Activated CD8-positive, alpha-beta T cell treated with anti-CD3 and anti-CD28 coated beads, Interleukin-2, amount 10 ng/mL, durations not matched to agents 7 days and 5 days (primary cell): Measurements from ENCODE around the gene GALNT2. TPM values are rescaled to one million over a fixed set of nuclear protein-coding genes. Genes with fewer than 3 reads are reported as not detected.

Source experiments
- ATAC-seq: fragments of 150-1000 bp; cut with Tn5 transposase; one replicate; pipeline ENCODE4 v1.10.0; 2021; ENCODE audit warnings: moderate library complexity
- CTCF ChIA-PET: fragments of 350-600 bp; sonication (Branson Sonifier 250); formaldehyde crosslinking; loops from one replicate; lab custom pipeline; 2021; ENCODE audit warnings: antibody characterized with exemption; lab: Charles Lee
- POLR2A ChIA-PET: fragments of 350-600 bp; sonication (Branson Sonifier 250); formaldehyde crosslinking; loops from one replicate; lab custom pipeline; 2021; ENCODE audit warnings: antibody characterized with exemption; lab: Charles Lee
- DNase-seq: peaks from one replicate; pipeline ENCODE4 v3.0.0-alpha.2; 2020
- H3K27ac Mint-ChIP-seq: one replicate; pipeline ENCODE4 v1.8.0; 2021; ENCODE audit warnings: mild to moderate bottlenecking, mixed read lengths
- H3K27me3 Mint-ChIP-seq: one replicate; pipeline ENCODE4 v1.8.0; 2021; ENCODE audit warnings: low read depth, mixed read lengths
- H3K36me3 Mint-ChIP-seq: one replicate; pipeline ENCODE4 v1.8.0; 2021; ENCODE audit warnings: low read depth, mixed read lengths
- H3K4me1 Mint-ChIP-seq: one replicate; pipeline ENCODE4 v1.8.0; 2021; ENCODE audit warnings: low read depth, mixed read lengths
- H3K4me3 Mint-ChIP-seq: one replicate; pipeline ENCODE4 v1.8.0; 2021; ENCODE audit warnings: mild to moderate bottlenecking, mixed read lengths
- H3K9me3 Mint-ChIP-seq: one replicate; pipeline ENCODE4 v1.8.0; 2022; ENCODE audit warnings: mixed read lengths; ENCODE audit not compliant: insufficient read depth
- total RNA-seq, 2 experiments: library from RNA; stranded (reverse); gene quantifications; one replicate each; pipeline ENCODE4 v1.2.3, GENCODE V29; 2021

The GALNT2 gene
- total RNA-seq, 2 experiments from 2014 or later, result 20.7 to 21.2 TPM

GRCh38 chr1:230155021-230155420 lies 88.0 kb downstream of the GALNT2 start:
- ATAC-seq (no peak), DNase-seq (no peak)
- POLR2A ChIA-PET, result no interaction called here
- H3K27ac Mint-ChIP-seq, result no peak overlapping the region
- no peaks in the 10 kb centered on the region for H3K9me3 Mint-ChIP-seq
- peaks cover 28% of the 10 kb centered on the region for H3K4me1 Mint-ChIP-seq
- H3K36me3 Mint-ChIP-seq, result no peaks in the 10 kb centered on the region
- H3K27me3 Mint-ChIP-seq, result no peaks in the 10 kb centered on the region
- CTCF ChIA-PET, result no interaction called here
- H3K4me3 Mint-ChIP-seq, result no peak overlapping the region

- Mint-ChIP-seq H3K36me3 (no peaks in the 10 kb centered on the region), H3K4me1 (peaks cover 22% of the 10 kb centered on the region), H3K4me3 (no peak overlapping the region), H3K9me3 (no peaks in the 10 kb centered on the region), H3K27ac (no peak overlapping the region), H3K27me3 (no peaks in the 10 kb centered on the region)
- ATAC-seq (no peak), DNase-seq (no peak)
- ChIA-PET POLR2A (no interaction called here), CTCF (interaction anchor here (0.7 to 1.6 kb wide), 2 partner anchors 213 to 495 kb away, joined by 3 to 4 read pairs; no protein-coding TSS in a partner anchor)
Observed at GRCh38 chr1:230156068-230156467, 89.0 kb downstream of the GALNT2 start.

GRCh38 chr1:230156536-230156935 lies 89.5 kb downstream of the GALNT2 start:
- H3K9me3 Mint-ChIP-seq, result no peaks in the 10 kb centered on the region
- H3K4me3 Mint-ChIP-seq, result no peak overlapping the region
- no peaks in the 10 kb centered on the region for H3K36me3 Mint-ChIP-seq
- DNase-seq (no peak), ATAC-seq (no peak)
- no peaks in the 10 kb centered on the region for H3K27me3 Mint-ChIP-seq
- H3K27ac Mint-ChIP-seq, result no peak overlapping the region
- ChIA-PET POLR2A (no interaction called here), CTCF (interaction anchor here (1.3 to 1.6 kb wide), 2 partner anchors 10 to 495 kb away, joined by 4 read pairs; no protein-coding TSS in a partner anchor)
- H3K4me1 Mint-ChIP-seq, result peaks cover 22% of the 10 kb centered on the region

- H3K9me3 Mint-ChIP-seq, result no peaks in the 10 kb centered on the region
- peaks cover 22% of the 10 kb centered on the region for H3K4me1 Mint-ChIP-seq
- H3K27ac Mint-ChIP-seq, result no peak overlapping the region
- ATAC-seq (no peak), DNase-seq (no peak)
- H3K36me3 Mint-ChIP-seq, result no peaks in the 10 kb centered on the region
- POLR2A ChIA-PET, result no interaction called here
- no peaks in the 10 kb centered on the region for H3K27me3 Mint-ChIP-seq
- H3K4me3 Mint-ChIP-seq, result no peak overlapping the region
- CTCF ChIA-PET, result interaction anchor here (0.9 to 1.6 kb wide), 4 partner anchors 9 to 497 kb away, joined by 3 to 4 read pairs (median 4); no protein-coding TSS in a partner anchor
Observed at GRCh38 chr1:230157420-230158390, 90.7 kb downstream of the GALNT2 start.

- H3K27ac Mint-ChIP-seq, result no peak overlapping the region
- ChIA-PET POLR2A (no interaction called here), CTCF (interaction anchor here (0.9 to 1.1 kb wide), 2 partner anchors 8 to 9 kb away, joined by 3 to 4 read pairs; no protein-coding TSS in a partner anchor)
- no peaks in the 10 kb centered on the region for H3K36me3 Mint-ChIP-seq
- H3K4me1 Mint-ChIP-seq, result peaks cover 22% of the 10 kb centered on the region
- H3K27me3 Mint-ChIP-seq, result no peaks in the 10 kb centered on the region
- ATAC-seq (no peak), DNase-seq (no peak)
- H3K9me3 Mint-ChIP-seq, result no peaks in the 10 kb centered on the region
- no peak overlapping the region for H3K4me3 Mint-ChIP-seq
Observed at GRCh38 chr1:230158415-230159291, 91.6 kb downstream of the GALNT2 start.

- H3K4me1 Mint-ChIP-seq, result peaks cover 22% of the 10 kb centered on the region
- no peak for ATAC-seq
- no peaks in the 10 kb centered on the region for H3K27me3 Mint-ChIP-seq
- H3K27ac Mint-ChIP-seq, result no peak overlapping the region
- ChIA-PET CTCF (no interaction called here), POLR2A (interaction anchor here (0.6 kb wide), 1 partner anchor 50 kb away, joined by 4 read pairs; no protein-coding TSS in a partner anchor)
- DNase-seq, result no peak
- H3K36me3 Mint-ChIP-seq, result no peaks in the 10 kb centered on the region
- no peaks in the 10 kb centered on the region for H3K9me3 Mint-ChIP-seq
- no peak overlapping the region for H3K4me3 Mint-ChIP-seq
Observed at GRCh38 chr1:230159580-230159979, 92.5 kb downstream of the GALNT2 start.

GRCh38 chr1:230160957-230161771 lies 94.1 kb downstream of the GALNT2 start:
- Mint-ChIP-seq H3K4me1 (peaks cover 15% of the 10 kb centered on the region), H3K9me3 (no peaks in the 10 kb centered on the region), H3K27ac (no peak overlapping the region), H3K36me3 (no peaks in the 10 kb centered on the region), H3K4me3 (no peak overlapping the region), H3K27me3 (no peaks in the 10 kb centered on the region)
- DNase-seq (no peak), ATAC-seq (no peak)
- ChIA-PET POLR2A (no interaction called here), CTCF (no interaction called here)

GRCh38 chr1:230163205-230163604 lies 96.2 kb downstream of the GALNT2 start:
- Mint-ChIP-seq H3K4me3 (no peak overlapping the region), H3K27ac (no peak overlapping the region), H3K36me3 (no peaks in the 10 kb centered on the region), H3K9me3 (no peaks in the 10 kb centered on the region), H3K4me1 (peaks cover 7% of the 10 kb centered on the region), H3K27me3 (no peaks in the 10 kb centered on the region)
- DNase-seq (no peak), ATAC-seq (no peak)
- CTCF ChIA-PET, result interaction anchor here (0.6 to 1.2 kb wide), 2 partner anchors 296 to 502 kb away, joined by 3 to 4 read pairs; no protein-coding TSS in a partner anchor
- POLR2A ChIA-PET, result no interaction called here

- CTCF ChIA-PET, result interaction anchor here (0.6 to 1.2 kb wide), 3 partner anchors 58 to 503 kb away, joined by 3 to 4 read pairs (median 3); no protein-coding TSS in a partner anchor
- DNase-seq (no peak), ATAC-seq (no peak)
- Mint-ChIP-seq H3K36me3 (no peaks in the 10 kb centered on the region), H3K27ac (no peak overlapping the region), H3K4me1 (peaks cover 7% of the 10 kb centered on the region), H3K4me3 (no peak overlapping the region), H3K9me3 (no peaks in the 10 kb centered on the region), H3K27me3 (no peaks in the 10 kb centered on the region)
- POLR2A ChIA-PET, result no interaction called here
Observed at GRCh38 chr1:230163719-230164118, 96.7 kb downstream of the GALNT2 start.

- ChIA-PET POLR2A (no interaction called here), CTCF (interaction anchor here (1.1 to 3.7 kb wide), 3 partner anchors 11 to 504 kb away, joined by 3 to 20 read pairs (median 12); no protein-coding TSS in a partner anchor)
- DNase-seq (no peak), ATAC-seq (no peak)
- no peaks in the 10 kb centered on the region for H3K36me3 Mint-ChIP-seq
- H3K27me3 Mint-ChIP-seq, result no peaks in the 10 kb centered on the region
- no peaks in the 10 kb centered on the region for H3K9me3 Mint-ChIP-seq
- peaks cover 24% of the 10 kb centered on the region for H3K4me1 Mint-ChIP-seq
- H3K4me3 Mint-ChIP-seq, result no peak overlapping the region
- no peak overlapping the region for H3K27ac Mint-ChIP-seq
Observed at GRCh38 chr1:230165536-230165935, 98.5 kb downstream of the GALNT2 start.
